Measurements from ENCODE around the gene ADAT3. TPM values are rescaled to one million over a fixed set of nuclear protein-coding genes. Genes with fewer than 3 reads are reported as not detected.

ADAT3 gene
- total RNA-seq, 1 donor from 2014 or later = 5.7 TPM

DNA sequence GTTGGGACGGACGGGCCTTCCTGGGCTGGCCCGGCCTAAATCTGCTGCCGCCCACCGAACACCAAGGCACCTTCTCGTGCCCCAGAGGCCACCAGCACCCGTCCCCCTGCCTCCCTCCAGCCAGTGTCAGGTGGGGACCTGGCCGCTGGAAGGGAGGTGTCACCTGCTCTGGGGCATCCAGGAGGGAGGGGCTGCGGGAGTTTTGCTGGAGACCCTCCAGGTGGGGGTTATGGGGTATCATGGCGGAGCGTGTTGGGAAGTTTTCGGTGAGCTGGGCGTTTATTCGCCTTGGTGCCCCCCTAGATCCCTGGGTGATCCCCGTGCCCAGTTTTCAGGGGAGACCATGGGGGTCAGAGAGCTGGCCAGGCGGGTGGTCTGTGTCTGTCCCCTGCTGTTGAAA is 45.4 kb downstream of the ADAT3 start:
- Histone ChIP-seq H3K9ac (ENCODE audit: low read length) (no peak overlapping the region), H3K27ac (ENCODE audit: low read depth, low read length) (no peak overlapping the region), H3K4me1 (ENCODE audit: insufficient read depth, low read length) (no peaks in the 10 kb centered on the region), H3K79me2 (ENCODE audit: insufficient read depth, low read length) (peaks cover 88% of the 10 kb centered on the region), H2AFZ (ENCODE audit: low read depth, low read length) (no peak overlapping the region), H3K27me3 (ENCODE audit: insufficient read depth, low read length) (no peaks in the 10 kb centered on the region), H3K9me3 (ENCODE audit: insufficient read depth, low read depth, low read length) (no peaks in the 10 kb centered on the region), H3K36me3 (ENCODE audit: insufficient read depth, low read length) (peaks cover 2% of the 10 kb centered on the region), H3K4me2 (ENCODE audit: low read length) (no peak overlapping the region), H3K4me3 (ENCODE audit: insufficient read depth, low read depth, low read length) (no peak overlapping the region), H4K20me1 (ENCODE audit: insufficient read depth, low read length) (peaks cover 85% of the 10 kb centered on the region)
- Mint-ChIP-seq H3K9me3 (ENCODE audit: unreplicated experiment) (no peaks in the 10 kb centered on the region), H3K36me3 (ENCODE audit: low read depth, unreplicated experiment) (peaks cover 4% of the 10 kb centered on the region), H3K4me3 (ENCODE audit: unreplicated experiment) (no peak overlapping the region), H3K27me3 (ENCODE audit: low read depth, unreplicated experiment) (no peaks in the 10 kb centered on the region), H3K4me1 (ENCODE audit: low read depth, unreplicated experiment) (no peaks in the 10 kb centered on the region), H3K27ac (ENCODE audit: unreplicated experiment) (no peak overlapping the region)
- TF ChIP-seq CTCF (IDR thresholded peaks at IDR 0.05; ENCODE audit: insufficient read depth, low read depth, low read length) (no peak), EZH2 (IDR thresholded peaks at IDR 0.05; ENCODE audit: insufficient read depth, low read length) (no peak)
- FAIRE-seq (no peak), DNase-seq (ENCODE audit: low read depth) (no peak)

DNA sequence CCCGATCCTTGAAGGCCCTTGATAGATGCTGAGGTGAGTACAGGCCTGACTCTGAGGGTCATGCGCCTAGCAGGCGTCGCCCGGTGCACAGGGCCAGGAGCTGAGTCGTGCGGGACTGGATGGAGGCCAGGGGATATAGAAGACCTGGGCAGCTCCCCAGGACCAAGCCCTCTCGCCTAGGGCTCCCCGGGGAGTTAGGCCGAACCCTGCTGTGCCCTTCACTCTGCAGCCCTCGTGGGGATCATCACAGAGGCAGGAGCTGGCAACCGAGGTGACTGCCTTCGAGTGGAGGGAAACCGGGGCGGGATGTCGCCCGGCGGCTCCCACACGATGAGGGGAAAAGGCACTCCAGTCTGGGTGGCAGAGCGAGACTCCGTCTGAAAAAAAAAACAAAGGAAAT is 47.4 kb downstream of the ADAT3 start:
- Mint-ChIP-seq H3K4me1 (ENCODE audit: low read depth, unreplicated experiment) (peaks cover 1% of the 10 kb centered on the region), H3K4me3 (ENCODE audit: unreplicated experiment) (no peak overlapping the region), H3K9me3 (ENCODE audit: unreplicated experiment) (no peaks in the 10 kb centered on the region), H3K36me3 (ENCODE audit: low read depth, unreplicated experiment) (peaks cover 4% of the 10 kb centered on the region), H3K27ac (ENCODE audit: unreplicated experiment) (no peak overlapping the region), H3K27me3 (ENCODE audit: low read depth, unreplicated experiment) (no peaks in the 10 kb centered on the region)
- no peaks in the 10 kb centered on the region for H3K9me3 ChIP-seq (ENCODE audit: insufficient read depth, low read depth, low read length)
- H3K4me2 ChIP-seq (ENCODE audit: low read length) = no peak overlapping the region
- H3K4me3 ChIP-seq (ENCODE audit: insufficient read depth, low read depth, low read length) = no peak overlapping the region
- FAIRE-seq (no peak), DNase-seq (ENCODE audit: low read depth) (no peak)
- no peak overlapping the region for H2AFZ ChIP-seq (ENCODE audit: low read depth, low read length)
- H3K27me3 ChIP-seq (ENCODE audit: insufficient read depth, low read length) = no peaks in the 10 kb centered on the region
- peaks cover 92% of the 10 kb centered on the region for H4K20me1 ChIP-seq (ENCODE audit: insufficient read depth, low read length)
- H3K79me2 ChIP-seq (ENCODE audit: insufficient read depth, low read length) = peaks cover 91% of the 10 kb centered on the region
- H3K27ac ChIP-seq (ENCODE audit: low read depth, low read length) = no peak overlapping the region
- H3K9ac ChIP-seq (ENCODE audit: low read length) = no peak overlapping the region
- H3K36me3 ChIP-seq (ENCODE audit: insufficient read depth, low read length) = no peaks in the 10 kb centered on the region
- TF ChIP-seq EZH2 (IDR thresholded peaks at IDR 0.05; ENCODE audit: insufficient read depth, low read length) (no peak), CTCF (IDR thresholded peaks at IDR 0.05; ENCODE audit: insufficient read depth, low read depth, low read length) (no peak)
- no peaks in the 10 kb centered on the region for H3K4me1 ChIP-seq (ENCODE audit: insufficient read depth, low read length)

- Mint-ChIP-seq H3K9me3 (ENCODE audit: unreplicated experiment) (no peaks in the 10 kb centered on the region), H3K36me3 (ENCODE audit: low read depth, unreplicated experiment) (peaks cover 4% of the 10 kb centered on the region), H3K4me1 (ENCODE audit: low read depth, unreplicated experiment) (peaks cover 1% of the 10 kb centered on the region), H3K4me3 (ENCODE audit: unreplicated experiment) (no peak overlapping the region), H3K27me3 (ENCODE audit: low read depth, unreplicated experiment) (no peaks in the 10 kb centered on the region), H3K27ac (ENCODE audit: unreplicated experiment) (no peak overlapping the region)
- FAIRE-seq (no peak), DNase-seq (ENCODE audit: low read depth) (no peak)
- Histone ChIP-seq H3K4me1 (ENCODE audit: insufficient read depth, low read length) (no peaks in the 10 kb centered on the region), H3K27ac (ENCODE audit: low read depth, low read length) (no peak overlapping the region), H4K20me1 (ENCODE audit: insufficient read depth, low read length) (peaks cover 92% of the 10 kb centered on the region), H3K4me2 (ENCODE audit: low read length) (no peak overlapping the region), H3K9ac (ENCODE audit: low read length) (no peak overlapping the region), H3K9me3 (ENCODE audit: insufficient read depth, low read depth, low read length) (no peaks in the 10 kb centered on the region), H3K79me2 (ENCODE audit: insufficient read depth, low read length) (peaks cover 91% of the 10 kb centered on the region), H3K4me3 (ENCODE audit: insufficient read depth, low read depth, low read length) (no peak overlapping the region), H2AFZ (ENCODE audit: low read depth, low read length) (no peak overlapping the region), H3K36me3 (ENCODE audit: insufficient read depth, low read length) (no peaks in the 10 kb centered on the region), H3K27me3 (ENCODE audit: insufficient read depth, low read length) (no peaks in the 10 kb centered on the region)
- TF ChIP-seq CTCF (IDR thresholded peaks at IDR 0.05; ENCODE audit: insufficient read depth, low read depth, low read length) (no peak), EZH2 (IDR thresholded peaks at IDR 0.05; ENCODE audit: insufficient read depth, low read length) (no peak)
Observed at GRCh38 chr19:1953037-1953436, 47.8 kb downstream of the ADAT3 start.
